ENCODE measurements around the gene KLF3.

DNA sequence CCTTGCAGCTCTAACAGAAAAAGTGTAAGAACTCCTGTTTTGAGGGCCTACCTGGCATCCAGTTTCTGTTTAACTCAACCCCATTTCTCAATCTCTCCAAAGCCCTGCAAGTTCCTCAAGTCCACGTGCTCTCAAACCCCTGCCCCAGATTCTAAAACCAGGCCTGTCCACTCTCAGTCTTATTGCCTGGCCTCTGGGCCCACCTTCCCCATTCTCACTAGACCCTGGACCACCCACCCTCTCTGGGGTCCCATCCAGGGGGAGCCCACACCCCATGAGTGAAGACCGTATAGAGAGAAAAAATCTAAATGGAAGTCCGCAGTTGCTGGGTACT, 60.4 kb downstream of the KLF3 start:
- TF ChIP-seq, protein P1, sequence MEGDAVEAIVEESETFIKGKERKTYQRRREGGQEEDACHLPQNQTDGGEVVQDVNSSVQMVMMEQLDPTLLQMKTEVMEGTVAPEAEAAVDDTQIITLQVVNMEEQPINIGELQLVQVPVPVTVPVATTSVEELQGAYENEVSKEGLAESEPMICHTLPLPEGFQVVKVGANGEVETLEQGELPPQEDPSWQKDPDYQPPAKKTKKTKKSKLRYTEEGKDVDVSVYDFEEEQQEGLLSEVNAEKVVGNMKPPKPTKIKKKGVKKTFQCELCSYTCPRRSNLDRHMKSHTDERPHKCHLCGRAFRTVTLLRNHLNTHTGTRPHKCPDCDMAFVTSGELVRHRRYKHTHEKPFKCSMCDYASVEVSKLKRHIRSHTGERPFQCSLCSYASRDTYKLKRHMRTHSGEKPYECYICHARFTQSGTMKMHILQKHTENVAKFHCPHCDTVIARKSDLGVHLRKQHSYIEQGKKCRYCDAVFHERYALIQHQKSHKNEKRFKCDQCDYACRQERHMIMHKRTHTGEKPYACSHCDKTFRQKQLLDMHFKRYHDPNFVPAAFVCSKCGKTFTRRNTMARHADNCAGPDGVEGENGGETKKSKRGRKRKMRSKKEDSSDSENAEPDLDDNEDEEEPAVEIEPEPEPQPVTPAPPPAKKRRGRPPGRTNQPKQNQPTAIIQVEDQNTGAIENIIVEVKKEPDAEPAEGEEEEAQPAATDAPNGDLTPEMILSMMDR (IDR thresholded peaks at IDR 0.05; ENCODE audit: insufficient read depth, low read depth, low read length), result no peak
- no peak for TF ChIP-seq EZH2 (IDR thresholded peaks at IDR 0.05; ENCODE audit: insufficient read depth, low read length)

Data from astrocyte (in vitro differentiated cells and primary cell).